SKM-1 (cell line): ENCODE data around the gene LYG1.
"Not testable (repeated sequence)": the region's sequence is repeated elsewhere in the genome, so short reads cannot be mapped to it uniquely, and the experiment has no call there.

Experiments
- DNase-seq: peaks from one replicate; lab custom pipeline; 2025; ENCODE audit not compliant: unreplicated experiment; lab: John Stamatoyannopoulos, UW

The LYG1 gene

DNA sequence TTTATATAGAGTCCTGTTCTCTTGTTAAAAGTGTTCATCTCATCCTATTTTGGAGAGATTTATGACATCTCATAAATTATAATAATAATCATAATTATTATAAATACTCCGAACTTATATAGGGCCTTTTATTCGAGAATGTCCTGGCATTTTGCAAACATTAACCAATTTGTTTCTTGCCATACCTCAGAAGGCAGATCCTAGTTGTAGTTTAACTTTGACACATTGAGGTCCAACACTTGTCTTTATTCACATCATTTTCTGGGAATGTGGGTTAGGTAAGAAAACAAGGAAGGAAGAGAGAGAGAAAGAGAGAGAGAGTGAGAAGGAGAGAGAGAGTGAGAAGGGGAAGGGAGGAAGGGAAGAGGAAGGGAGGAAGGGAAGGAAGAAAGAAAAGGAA, at the start of gene LYG1:
Gene LYG1 (minus strand): TSS at position 101 of the 400 bp plus-strand sequence. CDS start 5,527 bp downstream, outside the sequence.
- not testable (repeated sequence) for DNase-seq

DNA sequence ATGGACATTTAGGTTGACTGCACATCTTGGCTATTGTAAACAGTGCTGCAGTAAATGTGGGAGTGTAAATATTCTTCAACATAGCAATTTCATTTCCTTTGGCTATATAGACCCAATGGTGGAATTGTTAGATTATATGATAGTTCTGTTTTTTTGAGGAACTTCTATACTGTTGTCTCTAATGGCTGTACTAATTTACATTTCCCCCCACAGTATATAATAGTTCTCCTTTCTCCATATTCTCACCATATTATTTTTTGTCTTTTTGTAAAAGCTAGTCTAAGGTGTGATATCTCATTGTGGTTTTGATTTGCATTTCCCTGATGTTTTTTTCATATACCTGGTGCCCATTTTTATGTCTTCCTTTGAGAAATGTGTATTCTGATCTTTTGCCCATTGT, 49.2 kb upstream of the LYG1 start:
- no peak for DNase-seq

DNA sequence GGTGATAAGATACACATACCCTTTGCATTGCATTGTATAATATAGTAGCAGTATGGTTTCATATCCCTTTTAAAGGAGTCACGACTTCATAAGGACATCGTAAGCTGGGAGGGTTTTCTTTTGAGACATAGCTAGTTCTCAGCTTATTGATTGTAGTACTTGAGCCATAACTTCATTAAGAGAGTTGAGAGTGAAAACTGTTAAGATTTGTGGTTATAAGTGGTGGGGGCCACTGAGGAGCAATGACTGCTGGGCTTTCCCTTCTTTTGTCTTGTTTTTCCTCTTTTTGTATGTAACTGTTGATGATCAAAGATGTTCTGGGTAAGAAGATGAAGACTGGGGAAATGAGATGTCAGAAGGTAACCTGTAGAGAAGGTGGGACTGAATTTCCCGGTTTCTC, 47.2 kb upstream of the LYG1 start:
- DNase-seq: no peak

DNA sequence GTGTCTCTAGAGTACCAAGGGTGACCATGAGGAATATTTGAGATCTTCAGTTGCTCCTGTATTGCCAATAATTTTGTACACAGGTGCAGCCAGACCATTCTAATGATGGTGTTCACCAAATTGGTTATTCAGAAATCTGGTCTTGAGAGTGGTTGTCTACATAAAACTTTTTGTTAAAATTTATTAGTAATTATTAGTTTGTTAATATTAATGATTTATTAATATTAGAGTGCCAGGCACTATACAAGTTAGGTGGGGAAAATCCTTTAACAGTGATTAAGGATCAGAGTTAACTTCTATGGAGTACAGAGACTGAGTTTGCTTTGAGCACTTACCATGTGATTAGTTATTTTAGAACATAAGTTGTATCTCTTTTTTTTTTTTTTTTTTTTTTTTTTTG, 45.2 kb upstream of the LYG1 start:
- no peak for DNase-seq

GRCh38 chr2:99345446-99345845, 44.4 kb upstream of the LYG1 start:
- DNase-seq: not testable (repeated sequence)

DNA sequence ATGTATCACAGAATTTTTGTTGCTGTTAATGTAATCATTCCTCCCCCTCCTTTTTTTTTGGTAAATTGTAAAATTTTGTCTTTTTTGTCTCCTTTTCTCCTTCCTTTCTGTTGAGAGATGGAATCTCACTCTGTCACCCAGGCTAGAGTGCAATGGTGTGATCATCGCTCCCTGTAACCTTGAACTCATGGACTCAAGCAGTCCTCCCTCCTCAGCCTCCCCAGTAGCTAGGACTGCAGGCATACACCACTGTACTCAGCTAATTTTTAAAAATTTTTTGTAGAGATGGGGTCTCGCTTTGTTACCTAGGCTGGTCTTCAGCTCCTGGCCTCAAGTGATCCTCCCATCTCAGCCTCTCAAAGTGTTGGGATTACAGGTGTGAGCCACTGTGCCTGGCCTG, 41.5 kb upstream of the LYG1 start:
- DNase-seq: no peak

DNA sequence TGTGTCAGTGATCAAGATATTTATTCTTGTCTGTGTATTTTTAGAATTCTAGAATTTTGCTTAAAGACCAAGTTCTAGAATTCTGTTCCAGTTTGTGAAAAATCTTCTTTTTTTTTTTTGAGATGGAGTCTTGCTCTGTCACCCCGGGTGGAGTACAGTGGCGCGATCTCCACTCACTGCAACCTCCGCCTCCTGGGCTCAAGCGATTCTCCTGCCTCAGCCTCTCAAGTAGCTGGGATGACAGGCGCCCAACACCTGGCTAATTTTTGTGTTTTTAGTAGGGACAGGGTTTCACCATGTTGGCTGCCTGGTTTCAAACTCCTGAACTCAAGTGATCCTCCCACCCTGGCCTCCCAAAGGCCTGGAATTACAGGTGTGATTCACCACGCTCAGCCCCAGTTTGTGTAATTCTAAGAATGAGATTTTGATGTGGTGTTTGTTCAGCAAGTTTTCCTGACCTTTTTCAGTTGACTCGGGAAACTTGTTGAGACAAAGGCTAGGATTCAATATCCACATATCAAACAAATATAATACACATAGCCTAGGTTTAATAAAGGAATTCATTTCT, 39.8 kb upstream of the LYG1 start:
- DNase-seq: no peak

DNA sequence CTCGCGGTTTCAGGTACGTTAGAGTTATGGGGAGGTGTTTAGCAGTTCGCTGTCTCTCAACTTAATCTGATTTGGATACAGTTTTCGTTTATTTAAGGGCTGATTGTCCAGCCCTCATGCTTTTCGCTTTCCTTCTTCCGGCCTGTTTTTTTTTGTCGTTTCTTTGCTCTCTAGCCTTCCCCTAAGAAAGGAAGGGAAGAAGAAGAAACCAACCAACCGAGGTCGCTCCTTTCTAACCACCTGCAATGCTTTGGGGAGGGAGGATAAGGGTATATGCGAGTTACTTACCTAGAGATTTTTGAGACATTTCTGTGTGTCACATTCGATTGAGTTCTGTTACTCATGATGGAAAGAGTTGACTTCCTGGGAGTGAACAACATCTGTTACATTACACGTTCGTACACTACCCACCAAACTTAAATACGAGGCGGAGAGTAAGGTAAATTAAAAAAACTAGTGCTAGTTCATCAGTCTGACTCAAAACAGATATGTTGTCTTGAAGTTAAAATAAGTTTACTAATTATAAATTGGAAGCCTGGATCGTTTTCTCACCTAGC, 37.1 kb upstream of the LYG1 start:
- no peak for DNase-seq

- peak; percentile 78 for DNase-seq
Measured at GRCh38 chr2:99337113-99338028, 36.4 kb upstream of the LYG1 start, which contains the start of gene EIF5B. Gene EIF5B (plus strand): TSS chr2:99337389. CDS start chr2:99337555, 166 bp downstream.

GRCh38 chr2:99336804-99337112, 35.8 kb upstream of the LYG1 start:
- DNase-seq: peak; percentile 68

- peak; percentile 95 for DNase-seq
Measured at GRCh38 chr2:99335911-99336803, 35.2 kb upstream of the LYG1 start, which contains the start of gene TXNDC9. Gene TXNDC9 (minus strand): TSS chr2:99336333. CDS start chr2:99333210, 3,123 bp downstream.

GRCh38 chr2:99325384-99325783, 24.4 kb upstream of the LYG1 start:
- no peak for DNase-seq

DNA sequence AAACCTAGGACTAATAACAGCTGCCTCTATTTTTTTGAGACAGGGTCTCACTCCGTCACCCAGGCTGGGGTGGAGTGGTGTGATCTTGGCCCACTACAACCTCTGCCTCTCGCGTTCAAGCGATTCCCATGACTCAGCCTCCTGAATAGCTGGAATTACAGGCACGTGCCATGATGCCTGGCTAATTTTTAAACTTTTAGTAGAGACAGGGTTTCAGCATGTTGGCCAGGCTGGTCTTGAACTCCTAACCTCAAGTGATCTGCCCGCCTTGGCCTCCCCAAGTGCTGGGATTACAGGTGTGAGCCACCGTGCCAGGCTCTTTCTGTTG, 16.8 kb upstream of the LYG1 start:
- DNase-seq: not testable (repeated sequence)

GRCh38 chr2:99317161-99317872, 16.3 kb upstream of the LYG1 start:
- DNase-seq: no peak

DNA sequence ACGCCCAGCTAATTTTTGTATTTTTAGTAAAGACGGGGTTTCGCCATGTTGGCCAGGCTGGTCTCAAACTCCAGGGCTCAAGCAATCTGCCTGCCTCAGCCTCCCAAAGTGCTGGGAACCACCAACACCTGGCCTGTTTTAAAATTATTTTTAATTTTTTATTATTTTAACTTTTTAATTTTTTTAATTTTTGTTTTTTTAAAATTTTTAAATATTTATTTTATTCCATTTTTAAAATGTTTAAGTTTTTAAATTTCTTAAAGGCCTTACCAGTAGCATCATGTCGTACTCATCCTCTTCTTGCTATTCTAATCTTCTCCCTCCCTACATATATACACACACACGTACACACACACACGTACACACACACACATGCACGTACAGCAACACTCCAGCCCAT, 1.4 kb downstream of the LYG1 start:
- no peak for DNase-seq

DNA sequence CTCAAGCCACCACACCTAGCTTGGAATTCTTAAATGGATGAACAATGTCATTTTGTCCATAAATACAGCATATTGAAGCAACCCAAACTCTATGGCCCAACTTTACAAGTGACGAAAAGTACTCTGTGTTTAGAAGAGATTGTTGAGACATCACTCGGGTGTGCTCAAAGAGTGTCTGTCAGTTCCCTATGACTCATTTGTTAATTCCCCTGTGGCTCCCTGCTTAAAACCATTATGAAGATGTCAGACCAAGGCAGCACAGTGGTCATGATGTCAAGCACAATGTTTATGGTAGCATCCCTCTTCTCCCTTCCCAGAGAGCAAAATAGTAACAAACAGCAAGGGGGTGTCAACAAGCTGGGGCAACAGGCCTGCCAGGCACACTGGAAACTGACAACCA, 3.0 kb downstream of the LYG1 start:
- DNase-seq: no peak

GRCh38 chr2:99285526-99285925, 15.5 kb downstream of the LYG1 start:
- no peak for DNase-seq

DNA sequence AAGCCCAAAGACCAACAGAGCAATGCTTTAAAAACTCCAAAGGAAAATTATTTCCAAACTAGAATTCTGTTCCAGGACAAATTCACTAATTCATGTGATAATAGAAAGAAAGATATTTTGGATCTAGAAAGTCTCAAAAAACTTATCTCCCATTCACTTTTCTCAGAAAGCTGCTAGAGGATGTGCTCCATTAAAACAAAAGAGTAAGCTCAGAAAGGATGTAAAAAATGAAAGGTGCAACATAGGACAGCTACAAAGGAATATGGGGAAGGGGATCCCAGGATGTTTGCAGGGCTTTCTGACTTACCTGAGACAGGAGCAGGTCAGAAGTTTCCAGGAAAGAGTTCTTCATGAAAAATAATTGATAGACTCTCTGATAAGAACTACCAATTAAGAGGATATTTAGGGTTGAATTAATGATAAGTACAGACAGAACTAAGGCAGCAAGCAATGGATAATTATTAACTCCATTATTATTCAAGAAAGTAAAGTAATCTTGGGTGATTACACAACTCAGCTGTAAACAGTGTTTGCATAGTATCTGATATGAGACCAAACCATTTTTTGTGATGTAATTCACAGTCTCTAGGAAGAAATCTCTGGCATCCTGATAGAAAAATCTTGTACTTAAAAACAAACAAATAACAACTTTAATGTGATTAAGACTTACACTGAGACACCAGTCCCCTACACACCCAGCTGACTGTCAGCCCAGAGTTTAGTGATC, 20.9 kb downstream of the LYG1 start:
- DNase-seq: no peak

- no peak for DNase-seq
Measured at GRCh38 chr2:99278793-99279291, 22.2 kb downstream of the LYG1 start.
